ENCODE results near the gene TNFRSF13B. TPM values are rescaled to one million over a fixed set of nuclear protein-coding genes. Genes with fewer than 3 reads are reported as not detected.
A peak's percentile ranks its signal among the peaks of the same experiment; 100 is the strongest.

Gene TNFRSF13B
- total RNA-seq, 4 donors from 2014 or later: not detected

- Histone ChIP-seq H3K9me3 (no peaks in the 10 kb centered on the region), H3K27me3 (no peaks in the 10 kb centered on the region), H3K36me3 (no peaks in the 10 kb centered on the region), H3K27ac (no peak overlapping the region), H3K4me1 (no peaks in the 10 kb centered on the region), H3K4me3 (no peak overlapping the region)
- TF ChIP-seq, protein P1, sequence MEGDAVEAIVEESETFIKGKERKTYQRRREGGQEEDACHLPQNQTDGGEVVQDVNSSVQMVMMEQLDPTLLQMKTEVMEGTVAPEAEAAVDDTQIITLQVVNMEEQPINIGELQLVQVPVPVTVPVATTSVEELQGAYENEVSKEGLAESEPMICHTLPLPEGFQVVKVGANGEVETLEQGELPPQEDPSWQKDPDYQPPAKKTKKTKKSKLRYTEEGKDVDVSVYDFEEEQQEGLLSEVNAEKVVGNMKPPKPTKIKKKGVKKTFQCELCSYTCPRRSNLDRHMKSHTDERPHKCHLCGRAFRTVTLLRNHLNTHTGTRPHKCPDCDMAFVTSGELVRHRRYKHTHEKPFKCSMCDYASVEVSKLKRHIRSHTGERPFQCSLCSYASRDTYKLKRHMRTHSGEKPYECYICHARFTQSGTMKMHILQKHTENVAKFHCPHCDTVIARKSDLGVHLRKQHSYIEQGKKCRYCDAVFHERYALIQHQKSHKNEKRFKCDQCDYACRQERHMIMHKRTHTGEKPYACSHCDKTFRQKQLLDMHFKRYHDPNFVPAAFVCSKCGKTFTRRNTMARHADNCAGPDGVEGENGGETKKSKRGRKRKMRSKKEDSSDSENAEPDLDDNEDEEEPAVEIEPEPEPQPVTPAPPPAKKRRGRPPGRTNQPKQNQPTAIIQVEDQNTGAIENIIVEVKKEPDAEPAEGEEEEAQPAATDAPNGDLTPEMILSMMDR (IDR thresholded peaks at IDR 0.05): no peak
- no peak for TF ChIP-seq POLR2A (IDR thresholded peaks at IDR 0.05)
- intact Hi-C loops (cut with DNase I; ENCODE audit: low total_unique reads): no loop called here
- no peak for DNase-seq
These were observed 24.0 kb upstream of the TNFRSF13B start for GRCh38 chr17:16995930-16996329.

GRCh38 chr17:16994631-16995030, 22.7 kb upstream of the TNFRSF13B start:
- DNase-seq: no peak
- Histone ChIP-seq H3K4me1 (no peaks in the 10 kb centered on the region), H3K27me3 (no peaks in the 10 kb centered on the region), H3K36me3 (no peaks in the 10 kb centered on the region), H3K9me3 (no peaks in the 10 kb centered on the region), H3K27ac (no peak overlapping the region), H3K4me3 (no peak overlapping the region)
- intact Hi-C loops (cut with DNase I; ENCODE audit: low total_unique reads): no loop called here
- TF ChIP-seq POLR2A (IDR thresholded peaks at IDR 0.05): no peak
- TF ChIP-seq, protein P1 (IDR thresholded peaks at IDR 0.05): no peak

DNA sequence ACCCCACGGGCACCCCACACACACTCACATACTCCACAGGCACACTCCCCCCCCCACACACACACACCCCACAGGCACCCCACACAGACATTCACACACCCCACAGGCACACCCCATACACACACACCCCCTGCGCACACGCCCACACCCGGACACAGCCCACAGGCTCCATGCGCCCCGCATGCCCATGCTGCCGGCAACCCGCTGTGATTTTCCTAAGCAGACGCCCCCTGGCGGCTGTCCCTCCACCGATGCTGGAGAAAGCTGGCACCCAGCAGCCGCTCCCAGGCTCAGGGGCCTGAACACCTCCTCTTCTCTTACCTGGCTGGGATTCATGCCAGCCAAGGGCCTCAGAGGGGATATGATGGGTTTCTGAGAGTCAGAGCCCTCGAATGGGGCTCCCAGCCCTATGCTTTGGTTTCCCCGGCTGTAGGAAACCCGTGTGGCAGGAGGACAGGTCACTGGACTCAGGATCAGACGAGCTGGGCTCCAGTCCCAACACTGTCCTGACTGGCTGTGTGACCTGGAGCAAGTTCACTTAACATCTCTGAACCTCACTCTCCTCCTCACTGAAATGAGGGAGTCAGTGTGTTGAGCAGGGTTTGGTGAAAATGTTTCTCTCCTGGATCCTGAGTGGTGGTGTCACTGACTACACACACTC, 19.6 kb upstream of the TNFRSF13B start:
- Histone ChIP-seq H3K4me3 (no peak overlapping the region), H3K27me3 (no peaks in the 10 kb centered on the region), H3K4me1 (no peaks in the 10 kb centered on the region), H3K9me3 (no peaks in the 10 kb centered on the region), H3K36me3 (no peaks in the 10 kb centered on the region), H3K27ac (no peak overlapping the region)
- no peak for TF ChIP-seq POLR2A (IDR thresholded peaks at IDR 0.05)
- TF ChIP-seq, protein P1 (IDR thresholded peaks at IDR 0.05): peak; percentile 63 to 73 (median 65)
- DNase-seq: peak; percentile 63
- intact Hi-C loops (cut with DNase I; ENCODE audit: low total_unique reads): no loop called here

GRCh38 chr17:16989953-16990860, 18.3 kb upstream of the TNFRSF13B start:
- Histone ChIP-seq H3K4me3 (no peak overlapping the region), H3K27ac (no peak overlapping the region), H3K4me1 (no peaks in the 10 kb centered on the region), H3K36me3 (no peaks in the 10 kb centered on the region), H3K9me3 (no peaks in the 10 kb centered on the region), H3K27me3 (no peaks in the 10 kb centered on the region)
- intact Hi-C loops (cut with DNase I; ENCODE audit: low total_unique reads): no loop called here
- no peak for TF ChIP-seq POLR2A (IDR thresholded peaks at IDR 0.05)
- DNase-seq: no peak

DNA sequence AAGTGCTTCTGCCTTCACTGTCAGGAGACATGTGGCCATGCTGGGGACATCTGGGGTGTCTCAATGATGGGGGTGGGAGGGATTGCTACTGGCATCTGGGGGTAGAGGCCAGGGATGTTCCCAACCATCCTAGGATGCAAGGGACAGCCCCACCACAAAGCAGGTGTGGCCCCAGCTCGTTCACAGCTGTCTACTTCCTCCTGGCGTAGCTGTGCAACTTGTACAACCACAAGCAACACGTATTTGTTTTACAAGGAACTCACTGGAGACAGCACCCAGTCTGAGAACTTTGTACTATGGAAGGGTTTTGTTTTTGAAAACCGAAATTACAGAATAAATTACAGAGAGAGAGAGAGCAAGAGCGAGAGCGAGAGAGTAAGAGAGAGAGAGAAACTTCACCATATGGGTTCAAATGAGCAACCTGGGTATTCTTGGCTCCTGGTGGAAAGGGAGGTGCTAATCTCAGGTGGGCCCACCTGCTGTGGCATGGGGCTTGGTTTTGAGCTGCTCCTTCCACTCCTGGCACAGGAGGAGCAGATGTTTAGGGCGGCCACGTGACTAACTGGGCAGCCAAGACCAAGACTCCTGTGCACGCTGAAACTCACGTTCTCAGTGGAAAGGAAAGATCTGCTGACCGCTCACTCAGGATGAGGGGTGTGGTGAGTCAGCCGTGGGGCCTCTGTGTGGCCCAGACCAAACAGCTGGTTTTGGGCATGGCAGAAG, 17.5 kb upstream of the TNFRSF13B start:
- Histone ChIP-seq H3K4me1 (no peaks in the 10 kb centered on the region), H3K27ac (no peak overlapping the region), H3K27me3 (no peaks in the 10 kb centered on the region), H3K4me3 (no peak overlapping the region), H3K9me3 (no peaks in the 10 kb centered on the region), H3K36me3 (no peaks in the 10 kb centered on the region)
- TF ChIP-seq POLR2A (IDR thresholded peaks at IDR 0.05): no peak
- TF ChIP-seq, protein P1 (IDR thresholded peaks at IDR 0.05): no peak
- DNase-seq: no peak
- intact Hi-C loops (cut with DNase I; ENCODE audit: low total_unique reads): no loop called here

All from uterus (tissue), 4 donors.